Osteocyte (in vitro differentiated cells): ENCODE measurements around the gene OR2G3. TPM values are rescaled to one million over a fixed set of nuclear protein-coding genes. Genes with fewer than 3 reads are reported as not detected.

Source experiments
- DNase-seq: peaks from one replicate; pipeline ENCODE4 v3.0.0; 2021; ENCODE audit warnings: mixed read lengths; ENCODE audit not compliant: unreplicated experiment; ENCODE audit errors: extremely low spot score
- H3K27ac Mint-ChIP-seq: one replicate; pipeline ENCODE4 v1.8.0; 2021; ENCODE audit warnings: mild to moderate bottlenecking, mixed read lengths; ENCODE audit not compliant: unreplicated experiment
- H3K27me3 Mint-ChIP-seq: one replicate; pipeline ENCODE4 v1.8.0; 2021; ENCODE audit warnings: mixed read lengths; ENCODE audit not compliant: unreplicated experiment
- H3K36me3 Mint-ChIP-seq: one replicate; pipeline ENCODE4 v1.8.0; 2021; ENCODE audit warnings: mixed read lengths; ENCODE audit not compliant: unreplicated experiment
- H3K4me1 Mint-ChIP-seq: one replicate; pipeline ENCODE4 v1.8.0; 2021; ENCODE audit warnings: mixed read lengths; ENCODE audit not compliant: unreplicated experiment
- H3K4me3 Mint-ChIP-seq: one replicate; pipeline ENCODE4 v1.8.0; 2021; ENCODE audit warnings: mild to moderate bottlenecking, moderate library complexity, mixed read lengths; ENCODE audit not compliant: unreplicated experiment
- H3K9me3 Mint-ChIP-seq: one replicate; pipeline ENCODE4 v1.8.0; 2021; ENCODE audit warnings: mixed read lengths; ENCODE audit not compliant: unreplicated experiment
- total RNA-seq: library from RNA; stranded (reverse); gene quantifications from 2 replicates; pipeline ENCODE4 v1.2.1, GENCODE V29; 2021
- TF ChIP-seq, protein P1 (sequence below): fragments of 200-600 bp; sonication (generic); IDR thresholded peaks from 2 replicates; pipeline ENCODE4 v1.5.0; 2021; ENCODE audit warnings: antibody characterized with exemption, mild to moderate bottlenecking, moderate library complexity

The OR2G3 gene
- total RNA-seq, 1 donor from 2014 or later: not detected

DNA sequence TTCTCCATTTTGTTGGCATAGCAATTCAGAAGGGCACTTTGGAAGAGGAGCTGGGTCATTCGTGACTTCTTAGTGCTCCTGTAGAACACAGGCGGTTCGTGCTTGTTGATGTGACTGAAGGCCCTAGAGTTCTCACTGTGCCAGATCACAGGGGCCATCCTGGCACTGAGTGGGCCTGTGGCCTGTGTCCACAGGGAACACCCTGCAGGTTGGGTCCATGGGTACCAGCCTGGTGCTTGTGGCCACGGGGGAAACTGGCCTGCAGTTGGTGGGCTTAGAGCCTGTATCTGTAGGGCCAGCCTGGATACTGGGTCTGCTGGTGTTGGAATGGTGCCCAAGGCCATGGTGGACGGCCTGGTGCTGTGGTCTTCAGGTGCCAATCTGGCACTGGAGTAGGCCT is 9.2 kb downstream of the OR2G3 start:
- TF ChIP-seq, protein P1, sequence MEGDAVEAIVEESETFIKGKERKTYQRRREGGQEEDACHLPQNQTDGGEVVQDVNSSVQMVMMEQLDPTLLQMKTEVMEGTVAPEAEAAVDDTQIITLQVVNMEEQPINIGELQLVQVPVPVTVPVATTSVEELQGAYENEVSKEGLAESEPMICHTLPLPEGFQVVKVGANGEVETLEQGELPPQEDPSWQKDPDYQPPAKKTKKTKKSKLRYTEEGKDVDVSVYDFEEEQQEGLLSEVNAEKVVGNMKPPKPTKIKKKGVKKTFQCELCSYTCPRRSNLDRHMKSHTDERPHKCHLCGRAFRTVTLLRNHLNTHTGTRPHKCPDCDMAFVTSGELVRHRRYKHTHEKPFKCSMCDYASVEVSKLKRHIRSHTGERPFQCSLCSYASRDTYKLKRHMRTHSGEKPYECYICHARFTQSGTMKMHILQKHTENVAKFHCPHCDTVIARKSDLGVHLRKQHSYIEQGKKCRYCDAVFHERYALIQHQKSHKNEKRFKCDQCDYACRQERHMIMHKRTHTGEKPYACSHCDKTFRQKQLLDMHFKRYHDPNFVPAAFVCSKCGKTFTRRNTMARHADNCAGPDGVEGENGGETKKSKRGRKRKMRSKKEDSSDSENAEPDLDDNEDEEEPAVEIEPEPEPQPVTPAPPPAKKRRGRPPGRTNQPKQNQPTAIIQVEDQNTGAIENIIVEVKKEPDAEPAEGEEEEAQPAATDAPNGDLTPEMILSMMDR: no peak
- Mint-ChIP-seq H3K27ac (no peak overlapping the region), H3K9me3 (peaks cover 12% of the 10 kb centered on the region), H3K4me1 (no peaks in the 10 kb centered on the region), H3K36me3 (no peaks in the 10 kb centered on the region), H3K4me3 (no peak overlapping the region), H3K27me3 (no peaks in the 10 kb centered on the region)
- DNase-seq: no peak

GRCh38 chr1:247627951-247628350 is 22.6 kb downstream of the OR2G3 start:
- Mint-ChIP-seq H3K4me1 (no peaks in the 10 kb centered on the region), H3K9me3 (peaks cover 24% of the 10 kb centered on the region), H3K27me3 (no peaks in the 10 kb centered on the region), H3K36me3 (no peaks in the 10 kb centered on the region), H3K4me3 (no peak overlapping the region), H3K27ac (no peak overlapping the region)
- TF ChIP-seq, protein P1: no peak
- DNase-seq: no peak

DNA sequence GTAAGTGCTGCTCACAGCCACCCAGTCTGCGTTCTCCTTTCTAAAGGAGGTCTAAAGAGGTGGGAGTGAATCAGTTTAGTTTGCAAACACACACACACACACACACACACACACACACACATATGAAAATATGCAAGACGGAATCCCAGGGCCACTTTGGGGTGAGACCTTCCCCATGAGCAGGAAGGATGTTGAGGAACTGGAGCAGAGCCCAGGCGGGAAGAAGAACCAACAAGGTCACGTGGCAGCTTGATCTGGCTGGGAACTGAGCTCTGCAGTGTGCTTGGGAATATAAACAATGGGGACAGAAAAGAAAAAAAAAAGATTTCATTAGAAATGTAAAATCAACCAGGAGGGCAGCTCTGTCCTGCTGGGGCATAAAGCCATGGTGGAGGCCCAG is 32.6 kb downstream of the OR2G3 start:
- H3K9me3 Mint-ChIP-seq: peaks cover 30% of the 10 kb centered on the region
- H3K36me3 Mint-ChIP-seq: no peaks in the 10 kb centered on the region
- H3K4me1 Mint-ChIP-seq: no peaks in the 10 kb centered on the region
- H3K27me3 Mint-ChIP-seq: no peaks in the 10 kb centered on the region
- TF ChIP-seq, protein P1: no peak
- no peak overlapping the region for H3K27ac Mint-ChIP-seq
- no peak overlapping the region for H3K4me3 Mint-ChIP-seq
- DNase-seq: no peak

GRCh38 chr1:247638781-247639180 is 33.4 kb downstream of the OR2G3 start:
- peak overlapping the region; percentile 53 for H3K4me3 Mint-ChIP-seq
- no peaks in the 10 kb centered on the region for H3K4me1 Mint-ChIP-seq

DNA sequence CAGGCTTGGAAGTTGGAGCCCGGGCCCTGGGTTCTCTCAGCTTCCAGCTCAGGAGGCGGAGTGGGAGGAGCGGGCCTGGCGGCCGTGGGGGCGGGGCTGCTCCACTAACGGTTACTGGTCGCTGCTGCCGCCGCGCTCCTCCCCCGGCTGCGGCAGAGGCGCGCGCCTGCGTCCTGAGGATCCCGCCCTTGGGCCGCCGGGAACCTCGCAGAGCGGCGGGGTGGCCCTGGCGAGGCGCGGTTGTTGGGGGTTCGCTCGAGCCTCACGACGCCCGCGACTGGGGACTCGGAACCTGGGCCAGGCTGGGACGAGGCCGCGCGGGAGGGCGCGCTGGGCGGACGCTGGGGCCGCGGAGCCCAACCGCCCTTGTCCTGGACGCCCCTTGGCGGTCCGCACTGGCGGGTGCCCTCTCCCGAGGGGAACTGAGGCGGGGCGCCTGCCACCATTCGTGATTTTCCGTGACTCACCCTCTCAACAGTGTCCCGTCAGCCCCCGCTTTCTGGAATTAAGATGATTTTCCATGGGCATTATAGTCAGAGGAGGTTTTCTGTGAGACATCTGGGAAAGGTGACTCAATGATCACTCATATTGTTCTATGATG is 34.1 kb downstream of the OR2G3 start:
- DNase-seq: peak; percentile 88
- TF ChIP-seq, protein P1: no peak
- Mint-ChIP-seq H3K4me3 (peak overlapping the region; percentile 53), H3K4me1 (no peaks in the 10 kb centered on the region), H3K27ac (no peak overlapping the region), H3K9me3 (peaks cover 28% of the 10 kb centered on the region), H3K36me3 (no peaks in the 10 kb centered on the region), H3K27me3 (no peaks in the 10 kb centered on the region)

More at GRCh38 chr1:247638781-247639180, 33.4 kb downstream of the OR2G3 start:
- DNase-seq: no peak
- Mint-ChIP-seq H3K27me3 (no peaks in the 10 kb centered on the region), H3K27ac (no peak overlapping the region), H3K36me3 (no peaks in the 10 kb centered on the region), H3K9me3 (peaks cover 30% of the 10 kb centered on the region)
- TF ChIP-seq, protein P1: no peak
